ENCODE results near the gene MMP10.
A peak's percentile ranks its signal among the peaks of the same experiment; 100 is the strongest.

Gene MMP10

GRCh38 chr11:102729849-102730815 lies 50.3 kb downstream of the MMP10 start:
- no peak for TF ChIP-seq POLR2AphosphoS5 (IDR thresholded peaks at IDR 0.05; ENCODE audit: borderline replicate concordance, low read depth, low read length)
- TF ChIP-seq FOXP2 (optimal IDR thresholded peaks at IDR 0.05; ENCODE audit: control extremely low read depth, extremely low read length, insufficient read depth): no peak
- TF ChIP-seq EZH2 (IDR thresholded peaks at IDR 0.05): no peak
- H3K9ac ChIP-seq (ENCODE audit: insufficient read length): peak overlapping the region; percentile 43
- H3K4me3 ChIP-seq: peak overlapping the region; percentile 51
- H3K36me3 ChIP-seq (ENCODE audit: insufficient read depth, low read length): no peaks in the 10 kb centered on the region
- DNase-seq (ENCODE audit: low read depth, low spot score): peak; percentile 39
- no peaks in the 10 kb centered on the region for H3K9me3 ChIP-seq (ENCODE audit: low read depth, low read length)
- H3K27ac ChIP-seq: peak overlapping the region; percentile 91

- Histone ChIP-seq H3K27ac (no peak overlapping the region), H3K9me3 (ENCODE audit: low read depth, low read length) (no peaks in the 10 kb centered on the region), H3K4me3 (no peak overlapping the region), H3K36me3 (ENCODE audit: insufficient read depth, low read length) (no peaks in the 10 kb centered on the region), H3K9ac (ENCODE audit: insufficient read length) (no peak overlapping the region)
- no peak for DNase-seq (ENCODE audit: low read depth, low spot score)
- no peak for TF ChIP-seq EZH2 (IDR thresholded peaks at IDR 0.05)
- no peak for TF ChIP-seq POLR2AphosphoS5 (IDR thresholded peaks at IDR 0.05; ENCODE audit: borderline replicate concordance, low read depth, low read length)
Observed at GRCh38 chr11:102727890-102728289, 52.5 kb downstream of the MMP10 start.

- no peak within 1 kb of the TSS for H3K27ac ChIP-seq
- no peak for DNase-seq (ENCODE audit: low read depth, low spot score)
- H3K9me3 ChIP-seq (ENCODE audit: low read depth, low read length): no peaks in the 10 kb centered on the region
- H3K9ac ChIP-seq (ENCODE audit: insufficient read length): no peak within 1 kb of the TSS
- H3K36me3 ChIP-seq (ENCODE audit: insufficient read depth, low read length): no peaks in the 10 kb centered on the region
- no peak for TF ChIP-seq FOXP2 (optimal IDR thresholded peaks at IDR 0.05; ENCODE audit: control extremely low read depth, extremely low read length, insufficient read depth)
- no peak for TF ChIP-seq POLR2AphosphoS5 (IDR thresholded peaks at IDR 0.05; ENCODE audit: borderline replicate concordance, low read depth, low read length)
- no peak for TF ChIP-seq EZH2 (IDR thresholded peaks at IDR 0.05)
- no peak within 1 kb of the TSS for H3K4me3 ChIP-seq
Observed at GRCh38 chr11:102724904-102725500, 55.4 kb downstream of the MMP10 start, which contains the start of gene MMP8. TSS of gene MMP8 (minus strand) at chr11:102724954. CDS start at chr11:102724855, 99 bp downstream.

- Histone ChIP-seq H3K9me3 (ENCODE audit: low read depth, low read length) (no peaks in the 10 kb centered on the region), H3K4me3 (no peak overlapping the region), H3K27ac (no peak overlapping the region), H3K9ac (ENCODE audit: insufficient read length) (no peak overlapping the region), H3K36me3 (ENCODE audit: insufficient read depth, low read length) (no peaks in the 10 kb centered on the region)
- TF ChIP-seq POLR2AphosphoS5 (IDR thresholded peaks at IDR 0.05; ENCODE audit: borderline replicate concordance, low read depth, low read length) (no peak), EZH2 (IDR thresholded peaks at IDR 0.05) (no peak), FOXP2 (optimal IDR thresholded peaks at IDR 0.05; ENCODE audit: control extremely low read depth, extremely low read length, insufficient read depth) (no peak)
- DNase-seq (ENCODE audit: low read depth, low spot score): no peak
Observed at GRCh38 chr11:102722821-102723220, 57.6 kb downstream of the MMP10 start.
